CD1c-positive myeloid dendritic cell (primary cell): ENCODE results near the gene ZNF331.
"Not testable (repeated sequence)": the region's sequence is repeated elsewhere in the genome, so short reads cannot be mapped to it uniquely, and the experiment has no call there.

Source experiments
- DNase-seq: peaks from one replicate; pipeline ENCODE4 v3.0.0-alpha.2; 2016; ENCODE audit errors: extremely low spot score

The ZNF331 gene

GRCh38 chr19:53537521-53538377, at the start of gene ZNF331:
TSS of gene ZNF331 (plus strand) at chr19:53538145. CDS start at chr19:53569377, 31,232 bp downstream.
- DNase-seq = peak; percentile 92

GRCh38 chr19:53492153-53492552, 45.8 kb upstream of the ZNF331 start:
- DNase-seq = no peak

- DNase-seq = not testable (repeated sequence)
These were observed 40.5 kb upstream of the ZNF331 start for GRCh38 chr19:53497311-53498023.

- DNase-seq = not testable (repeated sequence)
These were observed 39.9 kb upstream of the ZNF331 start for GRCh38 chr19:53498024-53498395.

- not testable (repeated sequence) for DNase-seq
These were observed 34.8 kb upstream of the ZNF331 start for GRCh38 chr19:53503151-53503550.

- DNase-seq = not testable (repeated sequence)
These were observed 34.1 kb upstream of the ZNF331 start for GRCh38 chr19:53503671-53504364.

- not testable (repeated sequence) for DNase-seq
These were observed 33.6 kb upstream of the ZNF331 start for GRCh38 chr19:53504365-53504703.

- DNase-seq = no peak
These were observed 33.1 kb upstream of the ZNF331 start for GRCh38 chr19:53504885-53505284.

- DNase-seq = no peak
These were observed 31.2 kb upstream of the ZNF331 start for GRCh38 chr19:53506728-53507127.

- DNase-seq = no peak
These were observed 30.2 kb upstream of the ZNF331 start for GRCh38 chr19:53507523-53508442.

GRCh38 chr19:53509443-53509842, 28.5 kb upstream of the ZNF331 start:
- no peak for DNase-seq

- no peak for DNase-seq
These were observed 28.1 kb upstream of the ZNF331 start for GRCh38 chr19:53509845-53510244.

- DNase-seq = no peak
These were observed 26.6 kb upstream of the ZNF331 start for GRCh38 chr19:53511357-53511756.

GRCh38 chr19:53511933-53512374, 26.0 kb upstream of the ZNF331 start:
- DNase-seq = peak; percentile 65

GRCh38 chr19:53515047-53515446, 22.9 kb upstream of the ZNF331 start:
- not testable (repeated sequence) for DNase-seq

GRCh38 chr19:53517114-53517741, 20.7 kb upstream of the ZNF331 start:
- DNase-seq = no peak

GRCh38 chr19:53518121-53518520, 19.8 kb upstream of the ZNF331 start:
- no peak for DNase-seq

GRCh38 chr19:53518716-53519115, 19.2 kb upstream of the ZNF331 start:
- no peak for DNase-seq

- DNase-seq = no peak
These were observed 18.5 kb upstream of the ZNF331 start for GRCh38 chr19:53519446-53519845.

- DNase-seq = no peak
These were observed 17.8 kb upstream of the ZNF331 start for GRCh38 chr19:53520163-53520546.
